GM12878 (cell line): Measurements from ENCODE around the gene ZFYVE21. TPM values are rescaled to one million over a fixed set of nuclear protein-coding genes. Genes with fewer than 3 reads are reported as not detected.

Experiments
- ATAC-seq: fragments of 200-7000 bp; cut with Tn5 transposase; 3 replicates; pipeline ENCODE4 v1.9.1; 2020; ENCODE audit warnings: mild to moderate bottlenecking, moderate library complexity
- BruUV-seq: library from RNA; stranded (reverse); fragments of 400-500 nt; replicated peaks from 2 replicates; lab custom pipeline; 2021; lab: Mats Ljungman, UMichigan
- CTCF ChIA-PET: fragments of 300-600 bp; sonication (Branson Sonifier 250); formaldehyde crosslinking; extraction: SDS; loops from one replicate; lab custom pipeline; 2021; ENCODE audit warnings: inconsistent platforms; lab: Yijun Ruan, JAX
- POLR2A ChIA-PET: fragments of 350-600 bp; formaldehyde crosslinking; extraction: SDS; loops from one replicate; lab custom pipeline; 2021; ENCODE audit warnings: inconsistent platforms; lab: Charles Lee
- RAD21 ChIA-PET: fragments of 300-600 bp; sonication (Branson Sonifier 250); formaldehyde crosslinking; loops from one replicate; lab custom pipeline; 2023; ENCODE audit warnings: antibody characterized with exemption; ENCODE audit not compliant: unreplicated experiment; lab: Charles Lee
- SMC1A ChIA-PET: fragments of 300-600 bp; sonication (Branson Sonifier 250); formaldehyde crosslinking; loops from one replicate; lab custom pipeline; 2023; ENCODE audit not compliant: unreplicated experiment, uncharacterized antibody; lab: Charles Lee
- DNase-seq: peaks from one replicate; pipeline ENCODE4 v3.0.0-alpha.2; 2011; ENCODE audit warnings: low read depth, low spot score
- FAIRE-seq: peaks from 3 replicates; lab custom pipeline; 2011; peaks lifted over from hg19 to GRCh38; lab: Jason Lieb, UNC
- H2AFZ ChIP-seq: 2 replicates; pipeline ENCODE4 v1.6.0; 2011; ENCODE audit warnings: low read depth, low read length, control low read depth; ENCODE audit not compliant: control insufficient read depth
- H3K27ac ChIP-seq: 2 replicates; pipeline ENCODE4 v1.5.1; 2011; ENCODE audit warnings: control low read depth; ENCODE audit not compliant: control insufficient read depth, insufficient read depth
- H3K27me3 ChIP-seq, 2 experiments: replicated peaks in 1 of 2; 2 replicates each; pipeline versions ENCODE4 v1.6.0 to v1.6.1; 2011; ENCODE audit warnings: low read length in 1 of 2; ENCODE audit not compliant: control insufficient read depth in 2 of 2, insufficient read depth in 2 of 2
- H3K36me3 ChIP-seq, 2 experiments: 2 replicates each; pipeline ENCODE4 v1.5.1; 2011; ENCODE audit warnings: low read length in 1 of 2; ENCODE audit not compliant: control insufficient read depth in 2 of 2, insufficient read depth in 2 of 2
- H3K4me1 ChIP-seq: 2 replicates; pipeline ENCODE4 v1.6.1; 2011; ENCODE audit warnings: mild to moderate bottlenecking, low read length, moderate library complexity, mixed read lengths; ENCODE audit not compliant: control insufficient read depth, insufficient read depth
- H3K4me2 ChIP-seq: 2 replicates; pipeline ENCODE4 v1.6.0; 2011; ENCODE audit warnings: control low read depth; ENCODE audit not compliant: control insufficient read depth, insufficient read depth
- H3K4me3 ChIP-seq: fragments of 200-600 bp; sonication (generic); 2 replicates; pipeline ENCODE4 v1.5.1; 2016
- H3K79me2 ChIP-seq: 2 replicates; pipeline ENCODE4 v1.6.0; 2011; ENCODE audit warnings: low read length; ENCODE audit not compliant: control insufficient read depth, insufficient read depth
- H3K9ac ChIP-seq: 2 replicates; pipeline ENCODE4 v1.8.0; 2011; ENCODE audit warnings: low read length, control low read depth, mixed read lengths; ENCODE audit not compliant: control insufficient read depth, insufficient read depth
- H3K9me3 ChIP-seq: replicated peaks from 3 replicates; pipeline ENCODE4 v1.5.1; 2011; ENCODE audit warnings: mild to moderate bottlenecking, low read length; ENCODE audit not compliant: control insufficient read depth, insufficient read depth
- H4K20me1 ChIP-seq: 2 replicates; pipeline ENCODE4 v1.6.0; 2011; ENCODE audit not compliant: control insufficient read depth, insufficient read depth
- BACH1 ChIP-seq: fragments of 450-650 bp; IDR thresholded peaks from 2 replicates; pipeline ENCODE4 v1.6.1; 2017; ENCODE audit warnings: mild to moderate bottlenecking, borderline replicate concordance
- PAX8 ChIP-seq: fragments of 450-650 bp; IDR thresholded peaks from 2 replicates; pipeline ENCODE4 v1.6.1; 2017; ENCODE audit warnings: mild to moderate bottlenecking, moderate library complexity
- SMAD1 ChIP-seq: fragments of 450-650 bp; IDR thresholded peaks from 2 replicates; pipeline ENCODE4 v1.6.1; 2018; ENCODE audit warnings: mild to moderate bottlenecking, low read depth; ENCODE audit not compliant: partially characterized antibody
- ZNF207 ChIP-seq: fragments of 450-650 bp; IDR thresholded peaks from 2 replicates; pipeline ENCODE4 v1.6.1; 2014; ENCODE audit warnings: antibody characterized with exemption, mild to moderate bottlenecking, borderline replicate concordance
- ZNF217 ChIP-seq: fragments of 450-650 bp; IDR thresholded peaks from 2 replicates; pipeline ENCODE4 v1.6.1; 2017; ENCODE audit warnings: antibody characterized with exemption, mild to moderate bottlenecking
- ZNF622 ChIP-seq: fragments of 450-650 bp; IDR thresholded peaks from 2 replicates; pipeline ENCODE4 v1.6.1; 2017; ENCODE audit warnings: mild to moderate bottlenecking, inconsistent platforms
- WGBS: methylation state at CpG from one replicate; pipeline ENCODE4 v1.1.6; 2016; ENCODE audit warnings: low lambda C conversion rate; ENCODE audit not compliant: insufficient replicate concordance, insufficient coverage; ENCODE audit errors: missing lambda C conversion rate; 5-methylcytosine and 5-hydroxymethylcytosine counted together
- in situ Hi-C: fragments of 300-500 bp; cut with MboI; formaldehyde crosslinking; loops from 9 replicates; pipeline ENCODE4 v1.14.3; 2018; ENCODE audit warnings: mixed read lengths
- intact Hi-C: fragments of 100-400 bp; cut with micrococcal nuclease; formaldehyde crosslinking; loops from one replicate; pipeline ENCODE4 v1.14.2; 2022; ENCODE audit not compliant: unreplicated experiment
- polyA plus RNA-seq, 11 experiments: library from polyadenylated mRNA; depleted of rRNA in 4 of 11; unstranded in 6 of 11; stranded (reverse) in 5 of 11; fragments of >200 nt; fragmentation: Nextera tagmentation in 4 of 11; fragmentation: Illumina TruSeq in 1 of 11; extraction: Ambion mirVana in 4 of 11; extraction: Trizol in 1 of 11; gene quantifications; 1 replicate in 1 of 11; 2 replicates in 10 of 11; pipeline versions ENCODE4 v1.2.1 to v1.2.3, GENCODE V29; 2011 to 2016; ENCODE audit warnings: inconsistent platforms in 2 of 11, missing spikeins in 2 of 11, low read depth in 1 of 11
- total RNA-seq, 4 experiments: library from RNA; depleted of rRNA in 3 of 4; stranded (reverse); fragments of >200 nt in 3 of 4; fragmentation: Illumina TruSeq in 1 of 4; extraction: Trizol in 1 of 4; gene quantifications; 2 replicates each; pipeline versions ENCODE4 v1.2.1 to v1.2.3, GENCODE V29; 2013 to 2021
- TF ChIP-seq, protein P1 (sequence below): IDR thresholded peaks from 2 replicates; pipeline ENCODE4 v1.6.1; 2011; ENCODE audit warnings: borderline replicate concordance, low read depth, mild to moderate bottlenecking, moderate library complexity, mixed read lengths, low read length; ENCODE audit not compliant: insufficient read depth; ENCODE audit errors: extremely low read length
- TF ChIP-seq, protein P2 (sequence below): IDR thresholded peaks from 2 replicates; pipeline ENCODE4 v1.6.1; 2012; ENCODE audit warnings: low read depth, low read length, improper control_type of control experiment
- TF ChIP-seq, protein P3 (sequence below): IDR thresholded peaks from 2 replicates; pipeline ENCODE4 v1.6.1; 2012; ENCODE audit warnings: improper control_type of control experiment, low read depth, low read length; ENCODE audit not compliant: insufficient replicate concordance
- TF ChIP-seq, protein P4 (sequence below): fragments of 450-650 bp; IDR thresholded peaks from 2 replicates; pipeline ENCODE4 v1.6.1; 2017; ENCODE audit warnings: low read depth, mild to moderate bottlenecking, moderate library complexity

ZFYVE21 gene
- total and polyA plus RNA-seq, 10 of the 15 experiments (the other 5 are each of a cell fraction or from before 2014, with no cell fraction given) = 0.79 to 21.7 (median 13.8) TPM

DNA sequence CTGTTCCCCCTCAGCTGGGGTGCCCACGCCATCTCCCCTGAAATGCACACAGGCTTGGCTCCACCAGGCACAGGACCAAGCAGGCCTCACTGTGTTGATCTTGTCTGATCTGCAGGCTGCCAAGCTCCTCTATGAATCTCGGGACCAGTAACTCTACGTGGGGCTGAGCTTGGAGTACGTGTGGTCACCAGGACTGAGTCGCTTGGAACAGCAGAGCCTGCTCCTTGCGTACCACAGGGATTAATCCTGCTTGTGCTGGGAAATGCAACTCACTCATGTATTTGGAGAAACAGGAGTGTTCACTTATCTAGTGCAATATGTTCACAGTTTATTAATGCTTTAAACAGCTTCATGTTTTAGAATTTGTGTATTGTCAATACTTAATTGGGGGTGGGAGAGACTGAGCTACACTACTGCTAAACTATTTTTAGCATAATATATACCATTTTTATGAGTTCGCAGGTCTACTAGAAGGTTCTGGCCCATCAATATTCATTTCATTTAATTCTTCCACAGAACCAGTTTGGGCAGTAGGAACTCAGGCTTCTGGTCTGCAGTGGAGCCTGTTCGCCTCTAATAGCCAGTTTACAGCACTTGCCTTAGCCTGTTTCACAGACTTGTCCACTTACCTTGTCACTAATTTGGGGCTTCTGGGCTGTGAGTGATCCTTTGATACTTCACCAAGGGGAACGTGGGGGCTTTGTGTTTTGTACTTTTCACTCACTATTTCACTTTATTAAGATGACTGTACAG is 17.4 kb downstream of the ZFYVE21 start:
- Histone ChIP-seq H3K79me2 (no peaks in the 10 kb centered on the region), H3K4me2 (no peak overlapping the region), H3K9me3 (no peaks in the 10 kb centered on the region), H3K4me1 (no peaks in the 10 kb centered on the region), H4K20me1 (no peaks in the 10 kb centered on the region), H3K9ac (no peak overlapping the region), H3K27me3 (no peaks in the 10 kb centered on the region), H3K27ac (no peak overlapping the region), H3K36me3 (peaks cover 3 to 13% of the 10 kb centered on the region in 2 experiments; a peak in 3 of 4 replicates), H3K4me3 (no peak overlapping the region), H2AFZ (no peak overlapping the region)
- BruUV-seq = TSS peak; percentile 60
- RAD21 ChIA-PET = interaction anchor here (1.3 kb wide), 1 partner anchor 159 kb away, joined by 3 read pairs; no protein-coding TSS in a partner anchor
- TF ChIP-seq, protein P1, sequence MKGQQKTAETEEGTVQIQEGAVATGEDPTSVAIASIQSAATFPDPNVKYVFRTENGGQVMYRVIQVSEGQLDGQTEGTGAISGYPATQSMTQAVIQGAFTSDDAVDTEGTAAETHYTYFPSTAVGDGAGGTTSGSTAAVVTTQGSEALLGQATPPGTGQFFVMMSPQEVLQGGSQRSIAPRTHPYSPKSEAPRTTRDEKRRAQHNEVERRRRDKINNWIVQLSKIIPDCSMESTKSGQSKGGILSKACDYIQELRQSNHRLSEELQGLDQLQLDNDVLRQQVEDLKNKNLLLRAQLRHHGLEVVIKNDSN = no peak
- TF ChIP-seq, protein P2, sequence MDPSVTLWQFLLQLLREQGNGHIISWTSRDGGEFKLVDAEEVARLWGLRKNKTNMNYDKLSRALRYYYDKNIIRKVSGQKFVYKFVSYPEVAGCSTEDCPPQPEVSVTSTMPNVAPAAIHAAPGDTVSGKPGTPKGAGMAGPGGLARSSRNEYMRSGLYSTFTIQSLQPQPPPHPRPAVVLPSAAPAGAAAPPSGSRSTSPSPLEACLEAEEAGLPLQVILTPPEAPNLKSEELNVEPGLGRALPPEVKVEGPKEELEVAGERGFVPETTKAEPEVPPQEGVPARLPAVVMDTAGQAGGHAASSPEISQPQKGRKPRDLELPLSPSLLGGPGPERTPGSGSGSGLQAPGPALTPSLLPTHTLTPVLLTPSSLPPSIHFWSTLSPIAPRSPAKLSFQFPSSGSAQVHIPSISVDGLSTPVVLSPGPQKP = no peak
- TF ChIP-seq BACH1 = no peak
- TF ChIP-seq, protein P3, sequence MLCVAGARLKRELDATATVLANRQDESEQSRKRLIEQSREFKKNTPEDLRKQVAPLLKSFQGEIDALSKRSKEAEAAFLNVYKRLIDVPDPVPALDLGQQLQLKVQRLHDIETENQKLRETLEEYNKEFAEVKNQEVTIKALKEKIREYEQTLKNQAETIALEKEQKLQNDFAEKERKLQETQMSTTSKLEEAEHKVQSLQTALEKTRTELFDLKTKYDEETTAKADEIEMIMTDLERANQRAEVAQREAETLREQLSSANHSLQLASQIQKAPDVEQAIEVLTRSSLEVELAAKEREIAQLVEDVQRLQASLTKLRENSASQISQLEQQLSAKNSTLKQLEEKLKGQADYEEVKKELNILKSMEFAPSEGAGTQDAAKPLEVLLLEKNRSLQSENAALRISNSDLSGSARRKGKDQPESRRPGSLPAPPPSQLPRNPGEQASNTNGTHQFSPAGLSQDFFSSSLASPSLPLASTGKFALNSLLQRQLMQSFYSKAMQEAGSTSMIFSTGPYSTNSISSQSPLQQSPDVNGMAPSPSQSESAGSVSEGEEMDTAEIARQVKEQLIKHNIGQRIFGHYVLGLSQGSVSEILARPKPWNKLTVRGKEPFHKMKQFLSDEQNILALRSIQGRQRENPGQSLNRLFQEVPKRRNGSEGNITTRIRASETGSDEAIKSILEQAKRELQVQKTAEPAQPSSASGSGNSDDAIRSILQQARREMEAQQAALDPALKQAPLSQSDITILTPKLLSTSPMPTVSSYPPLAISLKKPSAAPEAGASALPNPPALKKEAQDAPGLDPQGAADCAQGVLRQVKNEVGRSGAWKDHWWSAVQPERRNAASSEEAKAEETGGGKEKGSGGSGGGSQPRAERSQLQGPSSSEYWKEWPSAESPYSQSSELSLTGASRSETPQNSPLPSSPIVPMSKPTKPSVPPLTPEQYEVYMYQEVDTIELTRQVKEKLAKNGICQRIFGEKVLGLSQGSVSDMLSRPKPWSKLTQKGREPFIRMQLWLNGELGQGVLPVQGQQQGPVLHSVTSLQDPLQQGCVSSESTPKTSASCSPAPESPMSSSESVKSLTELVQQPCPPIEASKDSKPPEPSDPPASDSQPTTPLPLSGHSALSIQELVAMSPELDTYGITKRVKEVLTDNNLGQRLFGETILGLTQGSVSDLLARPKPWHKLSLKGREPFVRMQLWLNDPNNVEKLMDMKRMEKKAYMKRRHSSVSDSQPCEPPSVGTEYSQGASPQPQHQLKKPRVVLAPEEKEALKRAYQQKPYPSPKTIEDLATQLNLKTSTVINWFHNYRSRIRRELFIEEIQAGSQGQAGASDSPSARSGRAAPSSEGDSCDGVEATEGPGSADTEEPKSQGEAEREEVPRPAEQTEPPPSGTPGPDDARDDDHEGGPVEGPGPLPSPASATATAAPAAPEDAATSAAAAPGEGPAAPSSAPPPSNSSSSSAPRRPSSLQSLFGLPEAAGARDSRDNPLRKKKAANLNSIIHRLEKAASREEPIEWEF = no peak
- no peak for TF ChIP-seq ZNF622
- TF ChIP-seq, protein P4, sequence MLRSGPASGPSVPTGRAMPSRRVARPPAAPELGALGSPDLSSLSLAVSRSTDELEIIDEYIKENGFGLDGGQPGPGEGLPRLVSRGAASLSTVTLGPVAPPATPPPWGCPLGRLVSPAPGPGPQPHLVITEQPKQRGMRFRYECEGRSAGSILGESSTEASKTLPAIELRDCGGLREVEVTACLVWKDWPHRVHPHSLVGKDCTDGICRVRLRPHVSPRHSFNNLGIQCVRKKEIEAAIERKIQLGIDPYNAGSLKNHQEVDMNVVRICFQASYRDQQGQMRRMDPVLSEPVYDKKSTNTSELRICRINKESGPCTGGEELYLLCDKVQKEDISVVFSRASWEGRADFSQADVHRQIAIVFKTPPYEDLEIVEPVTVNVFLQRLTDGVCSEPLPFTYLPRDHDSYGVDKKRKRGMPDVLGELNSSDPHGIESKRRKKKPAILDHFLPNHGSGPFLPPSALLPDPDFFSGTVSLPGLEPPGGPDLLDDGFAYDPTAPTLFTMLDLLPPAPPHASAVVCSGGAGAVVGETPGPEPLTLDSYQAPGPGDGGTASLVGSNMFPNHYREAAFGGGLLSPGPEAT = no peak
- no peak for TF ChIP-seq PAX8
- TF ChIP-seq SMAD1 = no peak
- TF ChIP-seq ZNF207 = no peak
- no peak for TF ChIP-seq ZNF217
- ATAC-seq (no peak), DNase-seq (no peak), FAIRE-seq (no peak)
- SMC1A ChIA-PET = interaction anchor here (1.6 kb wide), 1 partner anchor 121 kb away, joined by 3 read pairs; no protein-coding TSS in a partner anchor
- intact Hi-C loops = no loop called here
- 85% methylated on average over 9 of the region's 9 CpGs for WGBS
- in situ Hi-C loops = no loop called here
- CTCF ChIA-PET = no interaction called here
- POLR2A ChIA-PET = no interaction called here
